Esophagus muscularis mucosa (tissue), 4 donors: Measurements from ENCODE around the gene TRAF5. TPM values are rescaled to one million over a fixed set of nuclear protein-coding genes. Genes with fewer than 3 reads are reported as not detected.
A peak's percentile ranks its signal among the peaks of the same experiment; 100 is the strongest.

Source experiments
- DNase-seq: peaks from one replicate; pipeline ENCODE4 v3.0.0-alpha.2; 2017; ENCODE audit errors: extremely low spot score
- H3K27ac ChIP-seq, 4 donors: fragments of 200-600 bp; sonication (generic); replicated peaks in 1 of 4; 1 replicate in 3 of 4; 2 replicates in 1 of 4; pipeline ENCODE4 v1.5.1; 2016 to 2019; ENCODE audit warnings: mild to moderate bottlenecking in 1 of 4
- H3K27me3 ChIP-seq, 4 donors: fragments of 200-600 bp; sonication (generic); one replicate each; pipeline versions ENCODE4 v1.5.1 to v1.6.0; 2016 to 2019
- H3K36me3 ChIP-seq, 4 donors: fragments of 200-600 bp; sonication (generic); one replicate each; pipeline ENCODE4 v1.5.1; 2016 to 2019
- H3K4me1 ChIP-seq, 4 donors: fragments of 200-600 bp; sonication (generic); one replicate each; pipeline ENCODE4 v1.5.1; 2016 to 2019
- H3K4me3 ChIP-seq, 4 donors: fragments of 200-600 bp; sonication (generic); 1 replicate in 2 of 4; 2 replicates in 2 of 4; pipeline ENCODE4 v1.5.1; 2016 to 2019; ENCODE audit warnings: mild to moderate bottlenecking in 4 of 4, moderate library complexity in 1 of 4
- H3K9me3 ChIP-seq, 4 donors: fragments of 200-600 bp; sonication (generic); 1 replicate in 3 of 4; 2 replicates in 1 of 4; pipeline ENCODE4 v1.5.1; 2016 to 2019
- EP300 ChIP-seq: sonication (generic); formaldehyde crosslinking; IDR thresholded peaks from one replicate; pipeline ENCODE4 v1.6.1; 2017; ENCODE audit warnings: antibody characterized with exemption
- POLR2A ChIP-seq: fragments of 450-650 bp; IDR thresholded peaks from one replicate; pipeline ENCODE4 v1.6.1; 2017; ENCODE audit warnings: antibody characterized with exemption, moderate library complexity, mild to moderate bottlenecking, low read depth
- POLR2AphosphoS5 ChIP-seq, 2 donors: sonication (generic); formaldehyde crosslinking; IDR thresholded peaks; one replicate each; pipeline ENCODE4 v1.6.1; 2017; ENCODE audit warnings: antibody characterized with exemption in 2 of 2
- WGBS: methylation state at CpG from one replicate; pipeline ENCODE4 v1.1.5; 2018; 5-methylcytosine and 5-hydroxymethylcytosine counted together
- intact Hi-C: fragments of 100-400 bp; cut with DNase I; formaldehyde crosslinking; loops from one replicate; pipeline ENCODE4 v1.15.1; 2023
- total RNA-seq, 4 donors: library from RNA; depleted of rRNA; stranded (reverse); fragments of >200 nt; gene quantifications; one replicate each; pipeline versions ENCODE4 v1.1.0 to v1.2.1, GENCODE V29; 2016
- TF ChIP-seq, protein P1 (sequence below), 3 experiments: fragments of 200-600 bp in 2 of 3; fragments of 450-650 bp in 1 of 3; sonication (generic) in 2 of 3; IDR thresholded peaks; one replicate each; pipeline ENCODE4 v1.5.1; 2017 to 2019; ENCODE audit warnings: antibody characterized with exemption in 3 of 3, mild to moderate bottlenecking in 2 of 3, moderate library complexity in 1 of 3

TRAF5 gene
- total RNA-seq, 4 donors from 2014 or later: 14.9 to 29.7 (median 23.9) TPM

DNA sequence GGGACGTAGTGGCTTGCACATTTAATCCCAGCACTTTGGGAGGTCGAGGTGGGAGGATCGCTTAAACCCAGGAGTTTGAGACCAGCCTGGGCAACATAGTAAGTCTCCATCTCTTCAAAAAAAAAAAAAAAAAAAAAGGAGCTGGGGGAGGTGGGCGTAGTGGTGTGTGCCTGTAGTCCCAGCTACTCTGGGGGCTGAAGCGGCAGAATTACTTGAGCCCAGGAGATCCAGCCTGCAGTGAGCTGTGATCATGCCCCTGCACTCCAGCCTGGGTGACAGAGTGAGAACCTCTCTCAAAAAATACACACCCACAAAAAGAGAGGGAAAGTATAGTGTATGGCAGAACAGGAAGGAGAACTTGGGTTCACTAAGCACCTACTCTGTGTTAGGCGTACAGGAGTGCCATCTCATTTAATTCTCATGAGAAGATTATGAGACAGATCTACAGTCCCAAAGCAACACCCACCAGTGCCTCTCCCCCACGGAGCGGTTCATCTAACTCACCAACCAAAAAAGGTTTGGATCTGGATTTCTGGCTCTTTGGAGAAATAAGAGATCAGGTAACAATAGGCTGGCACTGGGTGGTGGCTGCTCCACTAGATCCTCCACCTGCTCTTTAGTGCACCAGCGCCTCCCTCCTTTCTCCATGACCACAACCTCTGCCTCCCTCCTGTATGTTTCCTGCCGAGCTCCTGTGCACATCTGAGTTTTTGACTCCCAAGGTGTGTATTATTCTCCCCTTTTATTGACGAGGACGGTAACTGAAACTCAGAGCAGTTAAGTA, 1.4 kb upstream of the TRAF5 start:
- Histone ChIP-seq H3K4me3 (no peak overlapping the region), H3K27me3 (no peaks in the 10 kb centered on the region), H3K4me1 (peaks cover 12 to 41% (median 37%) of the 10 kb centered on the region in 4 donors), H3K36me3 (no peaks in the 10 kb centered on the region), H3K27ac (peak overlapping the region in 1 of 4 donors; percentile 91), H3K9me3 (no peaks in the 10 kb centered on the region)
- no peak for DNase-seq
- 84% methylated on average over 12 of the region's 12 CpGs for WGBS
- TF ChIP-seq EP300 (no peak), POLR2A (no peak), POLR2AphosphoS5 (IDR thresholded peaks at IDR 0.05) (no peak)
- TF ChIP-seq, protein P1, sequence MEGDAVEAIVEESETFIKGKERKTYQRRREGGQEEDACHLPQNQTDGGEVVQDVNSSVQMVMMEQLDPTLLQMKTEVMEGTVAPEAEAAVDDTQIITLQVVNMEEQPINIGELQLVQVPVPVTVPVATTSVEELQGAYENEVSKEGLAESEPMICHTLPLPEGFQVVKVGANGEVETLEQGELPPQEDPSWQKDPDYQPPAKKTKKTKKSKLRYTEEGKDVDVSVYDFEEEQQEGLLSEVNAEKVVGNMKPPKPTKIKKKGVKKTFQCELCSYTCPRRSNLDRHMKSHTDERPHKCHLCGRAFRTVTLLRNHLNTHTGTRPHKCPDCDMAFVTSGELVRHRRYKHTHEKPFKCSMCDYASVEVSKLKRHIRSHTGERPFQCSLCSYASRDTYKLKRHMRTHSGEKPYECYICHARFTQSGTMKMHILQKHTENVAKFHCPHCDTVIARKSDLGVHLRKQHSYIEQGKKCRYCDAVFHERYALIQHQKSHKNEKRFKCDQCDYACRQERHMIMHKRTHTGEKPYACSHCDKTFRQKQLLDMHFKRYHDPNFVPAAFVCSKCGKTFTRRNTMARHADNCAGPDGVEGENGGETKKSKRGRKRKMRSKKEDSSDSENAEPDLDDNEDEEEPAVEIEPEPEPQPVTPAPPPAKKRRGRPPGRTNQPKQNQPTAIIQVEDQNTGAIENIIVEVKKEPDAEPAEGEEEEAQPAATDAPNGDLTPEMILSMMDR (IDR thresholded peaks at IDR 0.05): no peak
- intact Hi-C loops: loop anchor here (5.0 to 10.0 kb wide), 3 partner anchors 147 to 330 kb away; no protein-coding TSS in a partner anchor

DNA sequence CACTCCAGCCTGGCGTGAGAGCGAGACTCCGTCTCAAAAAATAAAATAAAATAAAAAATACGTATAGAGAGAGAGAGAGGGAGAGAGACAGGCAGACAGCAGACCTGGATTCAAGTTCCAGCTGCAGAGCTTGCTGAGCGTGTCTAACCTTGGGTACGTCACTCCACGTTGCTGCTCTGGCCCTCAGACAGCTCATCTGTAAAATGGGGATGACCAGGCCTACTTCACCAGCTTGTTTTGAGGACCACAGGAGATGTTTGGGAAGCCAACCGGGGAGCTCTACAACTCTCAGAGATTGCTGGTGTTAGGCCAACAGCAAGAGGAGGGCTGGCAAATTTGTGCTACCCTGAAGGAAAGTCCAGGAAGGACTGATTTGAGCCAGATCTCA, 499 bp upstream of the TRAF5 start:
- H3K36me3 ChIP-seq: no peaks in the 10 kb centered on the region
- no peaks in the 10 kb centered on the region for H3K27me3 ChIP-seq
- H3K27ac ChIP-seq: peak overlapping the region; percentile 91 to 95 (median 92)
- H3K4me3 ChIP-seq: peak overlapping the region; percentile 80 to 90 (median 86)
- intact Hi-C loops: loop anchor here (2.0 to 10.0 kb wide), 3 partner anchors 67 to 329 kb away; partner anchors contain the start of gene RCOR3
- no peaks in the 10 kb centered on the region for H3K9me3 ChIP-seq
- TF ChIP-seq EP300: no peak
- no peak for TF ChIP-seq POLR2A
- TF ChIP-seq, protein P1 (IDR thresholded peaks at IDR 0.05): no peak
- no peak for TF ChIP-seq POLR2AphosphoS5 (IDR thresholded peaks at IDR 0.05)
- DNase-seq: no peak
- WGBS: 74% methylated on average over 7 of the region's 8 CpGs
- H3K4me1 ChIP-seq: peaks cover 12 to 50% (median 46%) of the 10 kb centered on the region in 4 donors

DNA sequence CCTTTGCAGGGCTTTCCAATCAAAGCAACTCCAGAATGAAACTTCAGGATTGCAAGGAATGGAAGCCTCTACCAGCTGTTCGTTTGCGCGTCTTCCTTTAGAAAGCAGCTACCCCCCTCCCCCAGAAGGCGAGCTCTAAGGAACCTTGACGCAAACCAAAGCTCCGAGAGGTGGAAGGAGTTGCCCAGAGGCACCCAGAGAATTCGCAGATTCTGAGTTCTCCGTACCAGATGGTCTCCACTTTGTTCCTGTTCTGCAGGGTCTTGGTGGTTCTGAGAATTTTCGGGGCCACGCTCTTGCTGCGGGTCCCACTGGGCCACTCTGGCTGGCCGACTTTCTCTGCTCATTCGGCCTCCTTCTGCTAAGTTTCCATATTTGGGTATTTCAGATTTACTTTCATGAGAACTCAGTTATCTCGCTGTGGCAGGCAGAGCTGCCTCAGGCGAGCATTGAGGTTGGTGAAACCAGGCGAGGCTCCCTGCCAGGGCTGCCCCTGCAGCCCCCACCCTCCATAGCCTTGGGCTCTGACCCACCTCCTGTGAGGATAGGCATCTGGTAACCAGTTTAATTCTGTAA, 801 bp downstream of the TRAF5 start:
- no peaks in the 10 kb centered on the region for H3K9me3 ChIP-seq
- H3K27ac ChIP-seq: peak overlapping the region; percentile 91 to 95 (median 92)
- H3K36me3 ChIP-seq: no peaks in the 10 kb centered on the region
- intact Hi-C loops: loop anchor here (2.0 to 10.0 kb wide), 3 partner anchors 69 to 327 kb away; partner anchors contain the start of gene RCOR3
- no peaks in the 10 kb centered on the region for H3K27me3 ChIP-seq
- TF ChIP-seq POLR2AphosphoS5 (IDR thresholded peaks at IDR 0.05): peak; percentile 48
- TF ChIP-seq POLR2A: no peak
- WGBS: 3% methylated on average over 16 of the region's 16 CpGs
- peak overlapping the region; percentile 80 to 90 (median 86) for H3K4me3 ChIP-seq
- peaks cover 15 to 63% (median 59%) of the 10 kb centered on the region in 4 donors for H3K4me1 ChIP-seq
- DNase-seq: no peak

DNA sequence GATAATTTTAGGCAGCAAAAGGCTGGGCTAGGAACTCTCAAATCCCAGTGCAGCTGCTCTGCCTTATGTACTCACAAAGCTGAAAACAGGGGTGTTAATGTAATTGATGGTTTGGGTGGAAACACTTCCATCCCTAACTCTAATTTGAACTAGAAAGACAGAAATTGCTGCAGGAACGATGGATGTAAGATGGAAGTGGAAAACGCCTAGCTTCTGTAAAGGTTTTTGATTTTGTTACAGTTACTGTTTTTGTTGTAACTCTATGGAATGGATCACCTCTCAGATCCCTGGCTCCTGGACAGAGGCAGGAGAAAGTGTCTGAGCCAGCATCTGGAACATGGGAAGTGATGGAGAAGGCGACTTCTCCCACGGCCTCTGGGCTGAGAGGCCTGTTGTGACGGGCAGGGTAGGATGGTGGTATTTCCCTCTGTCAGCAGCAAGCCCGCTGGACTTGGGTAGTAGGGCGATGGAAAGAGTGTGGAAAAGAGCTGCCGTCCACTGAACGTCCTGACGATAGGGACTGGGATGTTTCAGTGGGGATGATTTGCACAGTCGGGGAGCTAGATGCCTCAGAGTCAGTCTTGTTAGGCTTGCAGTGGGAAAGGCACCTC, 1.6 kb downstream of the TRAF5 start:
- Histone ChIP-seq H3K4me3 (peak overlapping the region; percentile 80 to 90 (median 86)), H3K4me1 (peaks cover 15 to 71% (median 65%) of the 10 kb centered on the region in 4 donors), H3K36me3 (no peaks in the 10 kb centered on the region), H3K9me3 (no peaks in the 10 kb centered on the region), H3K27ac (peak overlapping the region; percentile 91 to 95 (median 92)), H3K27me3 (no peaks in the 10 kb centered on the region)
- DNase-seq: no peak
- TF ChIP-seq POLR2AphosphoS5 (IDR thresholded peaks at IDR 0.05) (no peak), POLR2A (no peak), EP300 (no peak)
- TF ChIP-seq, protein P1 (IDR thresholded peaks at IDR 0.05): no peak
- WGBS: 59% methylated on average over 11 of the region's 11 CpGs
- intact Hi-C loops: loop anchor here (5.0 to 10.0 kb wide), 2 partner anchors 184 to 327 kb away; no protein-coding TSS in a partner anchor
